ENCODE results near the gene LRP8.

- no peak for TF ChIP-seq CTCF (conservative IDR thresholded peaks at IDR 0.05)
- no peak for TF ChIP-seq ZFX (IDR thresholded peaks at IDR 0.05)
Observed at GRCh38 chr1:53313556-53313955, 14.3 kb downstream of the LRP8 start.
